Stimulated activated CD4-positive, alpha-beta T cell treated with anti-CD3 and anti-CD28 coated beads, Interleukin-1b, Interleukin-23, amount 100 ng/mL, for 4 hours (primary cell): Measurements from ENCODE around the gene PTDSS2.
"Not testable (repeated sequence)": the region's sequence is repeated elsewhere in the genome, so short reads cannot be mapped to it uniquely, and the experiment has no call there.

ENCODE experiments used
- DNase-seq, 2 donors: peaks; one replicate each; pipeline ENCODE4 v3.0.0-alpha.2; 2020; ENCODE audit warnings: low read depth in 2 of 2

The PTDSS2 gene

GRCh38 chr11:449889-450808, at the start of gene PTDSS2:
PTDSS2 (plus strand) TSS chr11:450279; CDS start chr11:450456, 177 bp downstream.
- DNase-seq: peak; percentile 88 to 89

- DNase-seq: not testable (repeated sequence)
Observed at GRCh38 chr11:401196-401595, 48.9 kb upstream of the PTDSS2 start.

GRCh38 chr11:403021-403760, 46.9 kb upstream of the PTDSS2 start:
- DNase-seq: no peak

GRCh38 chr11:403761-404431, 46.2 kb upstream of the PTDSS2 start:
- no peak for DNase-seq

- no peak for DNase-seq
Observed at GRCh38 chr11:404551-405264, 45.4 kb upstream of the PTDSS2 start.

GRCh38 chr11:405323-405953, 44.6 kb upstream of the PTDSS2 start:
- DNase-seq: no peak

GRCh38 chr11:405954-406795, 43.9 kb upstream of the PTDSS2 start:
- no peak for DNase-seq

GRCh38 chr11:406796-407650, 43.1 kb upstream of the PTDSS2 start:
- DNase-seq: peak; percentile 73 to 82

GRCh38 chr11:407651-408123, 42.4 kb upstream of the PTDSS2 start:
- no peak for DNase-seq

- DNase-seq: no peak
Observed at GRCh38 chr11:408154-409007, 41.7 kb upstream of the PTDSS2 start.

- no peak for DNase-seq
Observed at GRCh38 chr11:409008-409599, 41.0 kb upstream of the PTDSS2 start.

- no peak for DNase-seq
Observed at GRCh38 chr11:409600-410483, 40.2 kb upstream of the PTDSS2 start.

- not testable (repeated sequence) for DNase-seq
Observed at GRCh38 chr11:410711-411110, 39.4 kb upstream of the PTDSS2 start.

GRCh38 chr11:411520-411919, 38.6 kb upstream of the PTDSS2 start:
- not testable (repeated sequence) for DNase-seq

- no peak for DNase-seq
Observed at GRCh38 chr11:412641-413119, 37.4 kb upstream of the PTDSS2 start.
